Measurements from ENCODE around the gene MYO9B.
A peak's percentile ranks its signal among the peaks of the same experiment; 100 is the strongest.

MYO9B gene

DNA sequence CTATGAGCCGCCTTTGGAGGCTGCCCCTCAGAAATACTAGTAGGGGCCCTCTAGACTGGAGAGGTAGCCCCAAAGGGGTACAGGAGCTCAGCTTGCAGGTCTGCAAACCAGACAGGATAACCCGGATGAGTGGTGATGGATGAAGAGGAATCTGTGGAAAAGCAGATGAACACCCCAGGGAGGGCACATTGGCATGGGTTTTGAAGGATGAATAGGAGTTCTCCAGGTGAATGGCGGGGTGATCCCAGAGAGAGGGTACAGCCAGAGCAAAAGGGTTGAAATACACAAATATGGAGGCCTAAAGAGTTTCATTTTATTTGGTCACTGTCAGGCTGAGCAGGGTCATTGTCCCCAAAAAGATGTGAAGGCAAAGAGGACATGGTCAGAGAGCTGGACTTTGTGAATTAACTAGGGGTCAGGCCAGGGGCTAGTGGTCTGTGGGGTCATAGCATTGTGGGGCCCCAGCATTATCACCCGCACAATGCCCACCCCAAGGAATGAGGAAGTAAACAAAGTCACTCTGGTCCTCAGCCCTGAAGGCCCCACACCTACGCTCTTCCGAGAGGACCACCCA is 165.3 kb downstream of the MYO9B start:
- DNase-seq (ENCODE audit: low read depth in 2 of 2) = no peak

DNA sequence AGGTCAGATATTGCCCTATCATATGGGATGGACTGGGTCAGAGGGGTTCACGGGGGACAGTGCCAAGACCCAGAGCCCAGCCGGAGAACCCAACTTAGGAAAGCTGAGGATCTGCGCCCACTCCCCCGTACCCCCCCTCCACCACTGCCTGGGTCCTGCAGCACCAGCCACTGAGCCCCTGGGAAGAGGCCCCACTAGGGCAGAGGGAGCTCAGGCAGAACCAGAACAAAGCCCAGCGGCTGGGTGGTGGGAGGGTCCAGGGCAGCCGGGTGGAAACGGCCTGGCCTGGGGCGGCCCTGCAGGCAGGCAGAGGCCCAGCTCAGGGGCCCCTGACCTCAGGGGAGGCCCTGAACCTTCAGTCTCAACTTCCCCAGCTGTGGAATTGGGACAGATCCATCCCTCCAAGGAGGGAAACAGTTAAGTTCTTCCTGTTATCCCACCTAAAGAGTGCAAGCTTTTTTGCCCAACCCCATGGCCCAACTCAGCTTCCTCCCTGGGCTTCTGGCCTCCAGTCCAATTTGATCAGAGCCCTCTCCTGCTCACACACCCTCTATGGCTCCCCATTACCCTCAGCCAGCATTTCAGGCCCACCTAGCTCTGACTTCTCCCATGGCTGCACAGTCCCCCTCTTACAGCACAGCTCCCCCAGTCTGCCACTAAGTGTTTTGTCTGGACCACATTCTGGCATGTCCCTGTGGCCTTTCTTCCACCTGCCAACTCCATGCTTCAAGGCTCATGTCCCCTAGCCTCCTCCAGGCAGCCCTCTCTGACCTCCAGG is 167.0 kb downstream of the MYO9B start:
- no peak for DNase-seq (ENCODE audit: low read depth in 2 of 2)

DNA sequence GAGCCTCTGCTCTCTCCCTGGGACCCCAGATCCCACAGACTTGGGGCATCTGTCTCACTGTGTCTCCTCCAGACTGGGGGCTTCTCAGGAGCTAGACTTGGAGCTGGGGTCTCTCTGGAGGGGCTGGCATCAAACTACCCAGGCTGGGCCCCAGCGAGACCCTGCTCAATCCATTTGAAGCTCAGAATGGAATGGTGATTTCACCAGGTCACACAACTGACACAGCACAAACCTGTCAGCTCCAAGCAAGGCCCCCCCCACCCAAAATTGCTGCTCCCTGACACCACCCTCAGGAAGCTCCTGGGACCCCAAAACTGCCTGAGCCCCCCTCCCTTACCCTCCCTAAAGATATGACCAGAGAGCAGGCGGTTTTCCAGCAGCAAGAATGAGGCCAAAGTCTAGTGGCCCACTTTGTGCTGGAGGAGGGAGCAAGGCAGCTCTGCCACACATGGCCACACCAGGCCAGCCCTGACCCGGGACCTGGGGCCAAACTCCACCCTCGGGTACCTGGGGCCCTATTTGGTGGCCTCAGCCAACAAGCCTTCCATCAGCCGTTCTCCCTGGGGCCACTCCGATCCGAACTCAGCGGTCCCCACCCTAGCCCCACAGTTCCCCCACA is 167.7 kb downstream of the MYO9B start:
- no peak for DNase-seq (ENCODE audit: low read depth in 2 of 2)

DNA sequence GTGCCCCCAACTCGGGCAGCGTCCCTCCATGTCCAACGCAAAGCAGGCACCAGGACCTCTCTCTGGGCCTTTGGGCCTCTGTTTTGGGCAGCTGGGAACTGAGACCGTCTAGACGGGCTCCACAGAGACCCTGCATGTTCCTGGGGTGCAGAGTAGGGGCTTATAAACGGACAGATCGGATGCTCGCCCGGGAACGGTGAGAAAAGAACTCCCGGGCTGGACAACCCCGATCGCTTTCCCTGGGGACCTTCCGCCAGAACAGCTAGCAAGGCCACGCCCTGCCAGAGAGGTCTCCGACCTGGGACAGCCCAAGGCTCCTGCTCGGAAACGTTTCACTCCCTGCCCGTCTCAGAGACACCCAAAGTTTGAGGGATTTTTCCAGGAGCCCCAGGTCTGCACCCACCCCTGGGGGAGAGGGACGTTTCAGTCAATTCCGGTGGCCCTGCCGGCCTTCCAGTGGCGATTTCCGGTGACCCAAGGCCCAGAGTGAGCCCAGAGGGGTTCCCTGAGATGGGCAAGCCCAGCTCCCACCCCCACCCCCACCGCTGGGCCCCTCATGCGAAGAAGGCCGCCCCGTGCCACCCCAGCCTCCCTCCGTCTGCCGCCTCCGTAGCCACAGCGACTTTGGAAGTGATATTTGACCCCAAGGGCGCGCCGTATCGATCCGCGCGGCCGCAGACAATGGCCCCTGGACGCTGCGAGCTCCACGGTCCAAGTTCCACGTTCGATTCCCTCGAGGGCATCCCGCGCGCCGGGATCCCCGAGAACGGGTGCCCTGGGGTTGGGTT is 168.4 kb downstream of the MYO9B start:
- no peak for DNase-seq (ENCODE audit: low read depth in 2 of 2)

- no peak for DNase-seq (ENCODE audit: low read depth in 2 of 2)
Measured at GRCh38 chr19:17244618-17245534, 169.3 kb downstream of the MYO9B start.

DNA sequence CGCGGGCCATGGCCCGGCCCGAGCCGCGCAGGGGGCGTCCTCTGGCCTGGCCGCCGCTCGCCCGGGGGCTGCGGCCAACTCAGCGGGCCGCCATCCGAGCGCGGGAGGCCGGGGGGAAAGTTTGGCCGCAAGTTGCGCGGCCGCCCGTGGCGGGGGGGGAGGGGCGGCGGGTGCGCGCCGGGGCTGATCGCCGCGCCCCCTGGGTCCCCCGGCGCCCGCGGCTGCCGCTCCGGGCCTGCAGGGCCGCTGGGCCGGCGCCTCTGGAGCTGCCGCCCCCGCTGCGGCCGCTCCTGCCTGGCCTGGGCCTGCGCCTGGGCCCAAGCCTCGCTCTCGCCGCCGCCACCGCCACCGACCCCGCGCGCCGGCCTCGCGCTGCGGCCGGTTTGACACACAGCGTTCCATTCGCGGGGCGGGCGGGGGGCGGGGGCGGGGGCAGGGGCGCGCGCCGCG is 170.0 kb downstream of the MYO9B start, which contains the start of gene NR2F6:
Gene NR2F6 (minus strand): TSS at position 385 of the 450 bp plus-strand sequence. CDS start 699 bp downstream, outside the sequence.
- no peak for DNase-seq (ENCODE audit: low read depth in 2 of 2)

DNA sequence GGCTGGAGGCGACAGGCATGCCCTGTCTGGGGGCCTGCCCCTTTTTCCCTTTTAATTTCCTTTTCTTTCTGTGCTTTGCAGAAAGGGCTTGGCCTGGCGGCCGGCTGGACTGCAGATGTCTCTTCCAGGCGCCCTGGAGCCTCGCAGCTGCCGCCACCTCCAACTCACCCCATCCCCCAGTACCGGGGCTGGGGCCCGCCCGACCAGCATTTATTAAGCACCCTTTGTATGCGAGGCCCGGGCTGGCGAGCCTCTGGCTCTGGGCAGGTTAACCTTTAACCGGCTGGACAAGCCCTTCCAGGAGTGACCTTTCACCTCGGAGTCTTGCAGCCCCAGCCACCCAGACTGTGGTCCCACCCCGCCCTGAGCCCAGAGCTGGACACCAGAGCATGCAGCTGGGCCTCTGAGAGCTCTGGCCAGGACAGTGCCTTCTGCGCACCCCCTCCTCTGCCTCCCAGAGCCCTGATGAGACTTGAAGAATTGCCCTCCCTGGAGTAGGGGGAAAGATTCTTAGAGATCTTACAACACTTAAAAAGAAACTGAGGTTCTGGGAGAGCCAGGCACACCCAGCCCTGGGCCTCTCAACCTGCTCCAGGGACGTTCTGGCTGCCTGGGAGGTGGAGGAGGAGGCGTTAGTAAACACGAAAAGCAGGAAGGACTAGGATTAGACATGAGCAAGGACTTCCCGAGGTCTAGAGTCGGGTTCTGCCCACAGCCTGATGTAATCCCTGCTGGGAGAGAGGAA is 171.3 kb downstream of the MYO9B start:
- no peak for DNase-seq (ENCODE audit: low read depth in 2 of 2)

DNA sequence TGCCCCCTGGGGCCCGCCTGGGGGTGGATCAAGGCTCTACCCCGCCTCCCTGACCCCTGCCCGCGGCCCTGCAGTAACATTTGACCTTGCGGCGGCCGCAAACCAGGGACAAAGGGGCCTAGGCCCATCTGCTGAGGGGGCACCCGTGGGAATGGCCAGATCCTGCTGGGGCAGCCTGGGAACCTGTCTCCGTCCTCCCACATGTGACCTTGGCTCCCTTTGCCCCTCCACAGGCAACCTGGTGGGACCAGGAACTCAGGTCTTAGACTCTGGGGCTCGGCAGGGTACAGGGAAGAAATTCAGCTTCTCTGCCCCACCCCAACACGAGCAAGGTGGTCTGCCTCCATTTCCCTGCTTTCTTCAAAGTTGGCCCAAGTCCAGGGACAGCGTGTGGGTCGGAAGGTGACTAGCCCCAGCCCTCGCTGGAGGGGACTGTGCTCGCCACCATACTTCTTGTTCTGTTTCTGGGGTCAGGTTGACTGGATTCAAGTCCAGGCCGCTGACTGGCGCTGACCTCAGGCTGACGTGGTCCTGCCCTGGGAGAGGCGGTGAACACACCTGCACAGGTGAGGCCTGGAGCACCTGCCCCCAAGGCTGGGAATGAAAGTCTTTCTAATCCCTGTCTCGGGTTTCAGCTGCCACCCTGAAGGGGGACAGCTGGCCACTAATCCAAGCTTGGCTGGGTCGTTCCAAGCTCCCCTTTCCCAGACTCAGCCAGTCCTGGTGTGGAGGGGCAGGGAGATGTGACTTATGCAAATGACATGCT is 172.6 kb downstream of the MYO9B start:
- DNase-seq (ENCODE audit: low read depth in 2 of 2) = no peak

GRCh38 chr19:17249887-17250548 is 174.4 kb downstream of the MYO9B start:
- no peak for DNase-seq (ENCODE audit: low read depth in 2 of 2)

GRCh38 chr19:17254636-17255035 is 179.1 kb downstream of the MYO9B start:
- no peak for DNase-seq (ENCODE audit: low read depth in 2 of 2)

GRCh38 chr19:17255150-17255621 is 179.6 kb downstream of the MYO9B start:
- no peak for DNase-seq (ENCODE audit: low read depth in 2 of 2)

GRCh38 chr19:17256130-17256529 is 180.6 kb downstream of the MYO9B start:
- DNase-seq (ENCODE audit: low read depth in 2 of 2) = no peak

DNA sequence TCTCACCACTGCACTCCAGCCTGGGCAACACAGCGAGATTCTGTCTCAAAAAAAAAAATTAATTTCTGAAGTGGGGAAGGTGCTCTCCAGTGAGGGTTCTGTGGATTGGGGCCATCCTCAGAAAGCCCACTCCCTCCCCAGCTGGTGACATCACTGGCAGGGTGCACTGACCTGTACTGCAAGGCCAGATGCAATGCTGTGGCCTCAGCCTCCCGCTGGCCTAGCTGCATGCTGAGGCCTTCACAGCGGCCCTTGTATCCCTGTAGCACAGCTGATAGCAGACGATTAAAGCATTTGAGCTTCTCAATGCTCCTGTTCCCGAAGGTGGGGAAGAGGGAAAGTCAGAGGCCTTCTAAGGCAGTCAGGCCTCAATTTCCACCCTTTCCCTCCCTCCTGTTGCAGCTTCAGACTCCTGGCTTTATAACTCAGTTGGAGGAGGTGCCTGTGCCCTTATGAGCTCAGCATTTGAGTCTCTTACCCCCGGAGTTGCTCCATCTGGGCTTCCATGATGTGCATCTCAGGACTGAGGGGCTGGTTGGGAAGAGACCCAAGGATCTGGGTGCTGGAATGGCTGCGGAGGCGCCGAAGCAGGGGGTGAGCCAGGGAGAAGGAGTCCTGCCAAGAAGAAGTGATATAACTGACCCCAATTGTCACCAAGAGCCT is 183.7 kb downstream of the MYO9B start:
- DNase-seq (ENCODE audit: low read depth in 2 of 2) = no peak

DNA sequence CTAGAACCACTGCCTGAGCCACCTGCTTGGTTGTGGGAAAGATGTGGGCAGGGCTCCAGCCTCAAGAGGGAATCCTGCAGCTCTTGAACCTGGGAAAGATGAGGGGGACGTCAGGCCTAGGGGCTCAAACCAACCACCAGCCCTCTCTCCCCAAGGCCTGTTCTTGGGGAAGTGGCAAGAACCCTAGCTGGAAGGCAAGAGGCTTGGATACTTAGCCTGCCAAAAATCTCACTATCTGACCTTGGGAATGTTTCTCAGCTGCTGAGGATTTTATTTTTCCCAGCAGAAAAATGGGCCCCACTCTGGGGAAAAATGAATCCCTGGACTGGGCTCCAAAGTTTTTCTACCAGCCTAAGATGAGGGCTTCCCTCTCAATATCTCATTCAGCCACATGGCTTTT is 184.4 kb downstream of the MYO9B start:
- DNase-seq (ENCODE audit: low read depth in 2 of 2) = no peak

GRCh38 chr19:17260842-17261325 is 185.3 kb downstream of the MYO9B start:
- peak; percentile 77 to 85 for DNase-seq (ENCODE audit: low read depth in 2 of 2)

- DNase-seq (ENCODE audit: low read depth in 2 of 2) = no peak
Measured at GRCh38 chr19:17262557-17262956, 187.0 kb downstream of the MYO9B start.

Measured in stimulated activated CD8-positive, alpha-beta memory T cell treated with anti-CD3 and anti-CD28 coated beads, Interleukin-2, amount 100 ng/mL, for 1 hour (primary cell).